ENCODE results near the gene MAPKAPK5. TPM values are rescaled to one million over a fixed set of nuclear protein-coding genes. Genes with fewer than 3 reads are reported as not detected.
A peak's percentile ranks its signal among the peaks of the same experiment; 100 is the strongest.

MAPKAPK5 gene
- total and polyA plus RNA-seq, 9 of the 15 experiments (the other 6 are each of a cell fraction or from before 2014, with no cell fraction given): 11.6 to 72.1 (median 60.4) TPM

DNA sequence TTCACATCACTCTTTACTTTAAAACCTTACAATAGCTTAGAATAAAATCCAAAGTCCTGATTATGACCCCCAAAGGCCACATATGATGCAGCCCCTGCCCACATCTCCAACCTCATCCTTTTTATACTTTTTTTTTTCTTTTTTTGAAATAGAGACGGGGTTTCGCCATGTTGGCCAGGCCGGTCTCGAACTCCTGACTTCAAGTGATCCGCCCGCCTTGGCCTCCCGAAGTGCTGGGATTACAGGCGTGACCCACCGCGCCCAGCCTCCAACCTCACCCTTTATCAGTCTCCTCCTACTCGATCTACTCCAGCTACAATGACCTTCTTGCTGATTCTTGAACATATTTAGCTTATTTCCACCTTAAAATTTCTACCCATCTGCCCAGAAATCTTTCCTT, 1.2 kb upstream of the MAPKAPK5 start (continued):
- TF ChIP-seq ZNF592 (IDR thresholded peaks at IDR 0.05) (no peak), THAP12 (CRISPR knock-in tag; IDR thresholded peaks at IDR 0.05) (no peak), ZBTB17 (CRISPR knock-in tag; IDR thresholded peaks at IDR 0.05) (no peak), GABPA (tag; conservative IDR thresholded peaks at IDR 0.05; ENCODE audit: low read depth) (no peak), SMARCE1 (IDR thresholded peaks at IDR 0.05) (peak; percentile 22; the same call in 1 of the 2 replicates), NFATC3 (IDR thresholded peaks at IDR 0.05) (no peak), RB1 (IDR thresholded peaks at IDR 0.05; ENCODE audit: low read depth) (no peak), TAF7 (tag; IDR thresholded peaks at IDR 0.05) (no peak), ZNF347 (CRISPR knock-in tag; IDR thresholded peaks at IDR 0.05; ENCODE audit: low read depth) (no peak), HDAC2 (IDR thresholded peaks at IDR 0.05) (0 out of 2 replicates have a peak, but pooled peaks have one; percentile 20), ELK3 (CRISPR knock-in tag; IDR thresholded peaks at IDR 0.05) (no peak), HMG20A (CRISPR knock-in tag; conservative IDR thresholded peaks at IDR 0.05) (no peak), GABPB2 (CRISPR knock-in tag; conservative IDR thresholded peaks at IDR 0.05) (no peak)
- TF ChIP-seq, protein P1, sequence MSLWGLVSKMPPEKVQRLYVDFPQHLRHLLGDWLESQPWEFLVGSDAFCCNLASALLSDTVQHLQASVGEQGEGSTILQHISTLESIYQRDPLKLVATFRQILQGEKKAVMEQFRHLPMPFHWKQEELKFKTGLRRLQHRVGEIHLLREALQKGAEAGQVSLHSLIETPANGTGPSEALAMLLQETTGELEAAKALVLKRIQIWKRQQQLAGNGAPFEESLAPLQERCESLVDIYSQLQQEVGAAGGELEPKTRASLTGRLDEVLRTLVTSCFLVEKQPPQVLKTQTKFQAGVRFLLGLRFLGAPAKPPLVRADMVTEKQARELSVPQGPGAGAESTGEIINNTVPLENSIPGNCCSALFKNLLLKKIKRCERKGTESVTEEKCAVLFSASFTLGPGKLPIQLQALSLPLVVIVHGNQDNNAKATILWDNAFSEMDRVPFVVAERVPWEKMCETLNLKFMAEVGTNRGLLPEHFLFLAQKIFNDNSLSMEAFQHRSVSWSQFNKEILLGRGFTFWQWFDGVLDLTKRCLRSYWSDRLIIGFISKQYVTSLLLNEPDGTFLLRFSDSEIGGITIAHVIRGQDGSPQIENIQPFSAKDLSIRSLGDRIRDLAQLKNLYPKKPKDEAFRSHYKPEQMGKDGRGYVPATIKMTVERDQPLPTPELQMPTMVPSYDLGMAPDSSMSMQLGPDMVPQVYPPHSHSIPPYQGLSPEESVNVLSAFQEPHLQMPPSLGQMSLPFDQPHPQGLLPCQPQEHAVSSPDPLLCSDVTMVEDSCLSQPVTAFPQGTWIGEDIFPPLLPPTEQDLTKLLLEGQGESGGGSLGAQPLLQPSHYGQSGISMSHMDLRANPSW (CRISPR knock-in tag; IDR thresholded peaks at IDR 0.05): no peak
